GM19324 (cell line): ENCODE measurements around the gene RBM23.
"Not testable (repeated sequence)": the region's sequence is repeated elsewhere in the genome, so short reads cannot be mapped to it uniquely, and the experiment has no call there.

ENCODE experiments used
- ATAC-seq: cut with Tn5 transposase; IDR thresholded peaks from one replicate; pipeline ENCODE4 v1.9.1; 2021; ENCODE audit warnings: mild to moderate bottlenecking, moderate library complexity; ENCODE audit not compliant: unreplicated experiment, low FRiP score

Gene RBM23

GRCh38 chr14:22920697-22921096 lies 1.7 kb upstream of the RBM23 start:
- ATAC-seq = no peak

GRCh38 chr14:22919601-22919921 lies 612 bp upstream of the RBM23 start:
- ATAC-seq = no peak

DNA sequence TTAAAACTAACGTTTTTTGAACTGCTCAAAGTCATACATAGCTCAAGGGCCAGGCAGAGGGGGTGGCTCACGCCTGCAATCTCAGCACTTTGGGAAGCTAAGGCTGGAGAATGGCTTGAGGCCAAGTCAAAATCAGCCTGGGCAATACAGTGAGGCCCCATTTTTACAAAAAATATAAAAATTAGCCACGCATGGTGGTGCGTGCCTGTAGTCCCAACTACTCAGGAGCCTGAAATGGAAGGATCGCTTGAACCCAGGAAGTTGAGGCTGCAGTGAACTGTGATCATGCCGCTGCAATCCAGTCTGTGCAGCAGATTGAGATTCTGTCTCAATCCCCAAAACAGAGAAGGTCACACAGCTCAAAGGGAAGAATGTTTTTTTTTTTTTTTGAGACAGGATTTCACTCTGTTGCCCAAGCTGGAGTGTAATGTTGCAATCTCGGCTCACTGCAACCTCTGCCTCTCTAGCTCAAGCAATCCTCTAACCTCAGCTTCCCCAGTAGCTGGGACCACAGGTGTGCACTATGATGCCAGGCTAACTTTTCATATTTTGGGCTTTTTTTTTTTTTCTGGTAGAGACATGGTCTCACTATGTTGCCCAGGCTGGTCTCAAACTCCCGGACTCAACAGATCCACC lies 2.9 kb downstream of the RBM23 start:
- ATAC-seq = no peak

DNA sequence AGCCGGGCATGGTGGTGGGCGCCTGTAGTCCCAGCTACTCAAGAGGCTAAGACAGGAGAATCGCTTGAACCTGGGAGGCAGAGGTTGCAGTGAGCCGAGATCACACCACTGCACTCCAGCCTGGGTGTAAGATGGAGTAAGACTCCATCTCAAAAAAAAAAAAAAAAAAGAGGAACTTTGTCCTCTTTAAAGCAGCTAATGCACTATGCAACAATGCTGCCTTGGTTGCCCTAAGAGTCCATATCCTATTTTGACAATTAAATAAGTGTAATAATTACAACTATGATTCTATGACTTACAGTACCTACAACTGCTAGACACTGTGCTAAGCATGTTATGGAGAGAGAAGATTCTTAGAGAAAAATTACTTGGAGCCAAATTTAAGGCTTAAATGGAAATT lies 4.1 kb downstream of the RBM23 start:
- ATAC-seq = not testable (repeated sequence)

GRCh38 chr14:22910916-22911315 lies 8.0 kb downstream of the RBM23 start:
- ATAC-seq = no peak

- no peak for ATAC-seq
These were observed 10.3 kb downstream of the RBM23 start for GRCh38 chr14:22908601-22909000.

DNA sequence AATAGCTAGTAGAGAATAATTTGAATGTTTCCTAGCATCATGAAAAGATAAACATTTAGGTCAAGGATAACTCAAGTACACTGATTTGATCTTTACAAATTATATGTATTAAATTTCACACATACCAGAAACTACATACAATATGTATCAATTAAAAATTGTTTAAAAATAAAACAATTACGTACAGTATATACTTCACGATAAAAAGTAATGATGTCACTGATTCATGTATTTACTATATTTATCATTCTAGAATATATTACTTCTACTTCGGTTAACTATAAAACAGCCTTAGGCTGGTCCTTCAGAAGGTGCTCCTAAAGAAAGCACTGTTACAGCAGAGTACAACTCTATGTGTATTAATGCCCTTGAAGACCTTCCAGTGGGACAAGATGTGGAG lies 11.5 kb downstream of the RBM23 start:
- ATAC-seq = no peak

DNA sequence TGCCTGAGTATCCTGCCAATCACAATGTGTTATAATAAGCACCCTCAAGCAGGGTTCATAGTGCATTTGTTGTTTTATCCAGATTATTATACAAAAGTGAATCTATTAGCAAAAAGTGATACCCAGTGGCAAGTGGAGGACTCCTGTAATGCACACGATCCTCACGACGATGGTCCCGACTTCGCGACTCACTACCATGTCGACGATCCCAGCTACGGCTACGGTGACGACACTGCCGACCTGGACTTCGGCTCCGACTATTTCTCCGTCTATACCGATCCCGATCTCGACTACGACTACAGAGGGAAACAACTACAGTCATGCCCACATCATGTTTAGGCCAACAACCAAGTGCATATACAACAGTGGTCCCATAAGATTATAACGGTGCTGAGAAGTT lies 12.9 kb downstream of the RBM23 start:
- no peak for ATAC-seq

DNA sequence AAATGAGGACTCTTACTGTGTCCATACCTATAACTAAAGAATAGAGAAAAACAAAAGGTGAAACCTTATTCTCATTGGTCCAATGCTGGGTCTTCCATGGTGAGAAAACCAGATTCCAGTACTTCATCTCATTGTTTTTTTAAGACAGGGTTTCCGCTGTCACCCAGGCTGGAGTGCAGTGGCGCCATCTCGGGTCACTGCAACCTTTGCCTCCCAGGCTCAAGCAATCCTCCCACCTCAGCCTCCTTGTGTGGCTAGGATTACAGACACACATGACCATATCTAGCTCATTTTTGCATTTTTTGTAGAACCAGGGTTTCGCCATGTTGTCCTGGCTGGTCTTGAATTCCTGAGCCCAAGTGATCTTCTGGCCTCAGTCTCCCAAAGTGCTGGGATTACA lies 13.3 kb downstream of the RBM23 start:
- ATAC-seq = no peak

DNA sequence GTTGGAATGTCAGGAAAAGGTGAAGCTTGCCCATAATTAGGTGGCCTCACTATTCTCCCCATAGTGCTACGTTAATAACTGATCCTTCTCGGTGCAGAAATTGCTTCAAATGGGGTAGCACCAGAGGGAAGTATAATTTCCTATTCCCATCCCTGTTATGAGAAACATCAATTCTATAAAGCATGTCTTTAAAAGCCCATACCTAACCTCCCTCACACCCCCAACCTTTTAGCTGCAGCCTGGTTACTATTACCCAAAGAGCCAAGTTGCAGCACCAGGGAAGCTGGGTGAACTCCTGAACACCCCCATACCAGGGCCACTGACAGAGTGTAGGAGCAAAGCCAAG lies 15.2 kb downstream of the RBM23 start:
- ATAC-seq = no peak

- ATAC-seq = no peak
These were observed 17.1 kb downstream of the RBM23 start for GRCh38 chr14:22901799-22902198.

DNA sequence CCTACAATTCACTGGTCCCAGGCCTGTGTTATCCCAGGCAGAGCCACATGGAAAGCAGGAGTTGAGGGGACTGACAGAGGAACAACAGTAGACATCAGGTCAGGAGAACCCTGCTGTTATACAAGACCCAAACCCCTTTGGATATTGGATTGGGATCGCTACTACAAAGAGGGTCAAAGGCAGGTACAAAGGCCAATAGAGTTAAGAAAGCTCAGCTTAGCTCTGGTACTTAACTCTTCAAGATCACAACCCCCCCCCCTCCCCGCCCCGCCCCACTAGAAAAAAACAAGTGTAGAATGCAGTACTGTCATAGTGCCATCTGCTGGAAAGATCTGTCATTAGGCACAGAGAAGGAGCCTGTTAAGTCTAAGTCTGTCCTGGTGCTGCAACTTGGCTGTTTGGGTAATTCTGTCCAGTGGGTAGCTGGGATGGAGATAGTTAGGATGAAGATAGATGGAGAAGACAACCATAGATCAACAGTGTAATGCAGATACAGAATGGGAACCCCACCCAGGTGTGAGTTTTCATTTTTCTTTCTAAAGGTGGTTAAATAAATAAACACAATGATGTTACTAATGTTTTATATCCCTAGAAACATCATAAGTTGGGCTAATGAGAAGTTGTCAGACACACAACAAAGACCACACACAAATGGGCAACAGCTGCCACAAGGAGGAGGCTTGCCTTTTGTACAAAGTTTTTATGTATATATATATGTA lies 18.7 kb downstream of the RBM23 start:
- ATAC-seq = no peak

GRCh38 chr14:22898302-22899090 lies 20.5 kb downstream of the RBM23 start:
- ATAC-seq = no peak

GRCh38 chr14:22897357-22897756 lies 21.6 kb downstream of the RBM23 start:
- ATAC-seq = no peak

- ATAC-seq = no peak
These were observed 22.2 kb downstream of the RBM23 start for GRCh38 chr14:22896760-22897159.

DNA sequence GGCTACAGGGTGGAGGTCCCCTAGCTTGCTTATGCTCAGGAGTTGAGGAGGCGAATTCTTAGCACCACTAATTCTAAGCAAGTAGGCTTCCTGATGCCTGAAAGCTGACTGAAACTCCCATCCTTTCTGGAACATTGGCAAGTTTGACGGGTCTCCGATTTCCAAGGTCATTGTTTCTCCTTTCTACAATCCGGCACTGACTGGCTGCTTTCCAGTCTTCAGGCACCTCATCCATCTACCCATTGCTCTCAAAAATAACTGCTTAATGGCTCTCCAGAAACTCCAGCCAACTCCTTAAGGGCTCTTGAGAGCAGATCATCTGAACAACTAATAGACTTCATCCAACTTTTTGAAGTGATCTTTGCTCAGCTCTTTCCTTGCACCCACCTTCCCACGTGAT lies 22.6 kb downstream of the RBM23 start:
- ATAC-seq = no peak

DNA sequence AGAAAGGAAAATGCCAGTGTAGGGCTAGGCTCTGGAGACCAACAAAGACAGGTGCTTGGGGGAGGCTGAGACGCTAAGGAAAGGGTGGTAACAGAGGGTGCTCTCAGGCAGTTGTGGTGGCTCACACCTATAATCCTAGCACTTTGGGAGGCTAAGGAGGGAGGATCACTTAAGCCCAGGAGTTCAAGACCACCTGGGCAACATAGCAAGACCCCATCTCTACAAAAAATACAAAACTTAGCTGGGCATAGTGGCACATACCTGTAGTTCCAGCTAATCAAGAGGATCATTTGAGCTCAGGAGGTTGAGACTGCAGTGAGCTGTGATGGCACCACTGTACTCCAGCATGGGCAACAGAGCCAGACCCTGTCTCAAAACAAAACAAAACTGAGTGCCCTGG lies 23.5 kb downstream of the RBM23 start:
- ATAC-seq = no peak

GRCh38 chr14:22893706-22894105 lies 25.2 kb downstream of the RBM23 start:
- ATAC-seq = no peak

DNA sequence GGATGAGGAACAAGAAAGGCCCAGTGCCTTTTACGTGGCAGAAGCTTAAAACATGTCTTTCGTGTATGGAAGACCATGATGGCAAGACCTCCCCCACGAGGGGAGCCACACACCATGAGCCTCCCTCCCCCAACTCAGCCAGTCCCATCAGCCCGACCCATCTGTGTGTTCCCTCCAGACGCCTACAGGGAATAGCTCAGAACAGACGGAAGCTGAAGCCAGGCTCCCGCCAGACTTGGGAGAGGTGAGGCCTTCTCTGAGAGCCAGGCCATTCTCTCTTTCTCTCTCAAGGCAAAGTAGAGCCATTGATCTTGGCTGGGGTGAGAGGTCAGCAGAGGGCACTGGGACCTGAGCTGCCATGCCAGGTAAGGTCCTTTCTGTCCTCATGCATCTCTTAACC lies 26.5 kb downstream of the RBM23 start:
- no peak for ATAC-seq

- no peak for ATAC-seq
These were observed 28.5 kb downstream of the RBM23 start for GRCh38 chr14:22890416-22890815.

GRCh38 chr14:22888662-22889061 lies 30.3 kb downstream of the RBM23 start:
- no peak for ATAC-seq

DNA sequence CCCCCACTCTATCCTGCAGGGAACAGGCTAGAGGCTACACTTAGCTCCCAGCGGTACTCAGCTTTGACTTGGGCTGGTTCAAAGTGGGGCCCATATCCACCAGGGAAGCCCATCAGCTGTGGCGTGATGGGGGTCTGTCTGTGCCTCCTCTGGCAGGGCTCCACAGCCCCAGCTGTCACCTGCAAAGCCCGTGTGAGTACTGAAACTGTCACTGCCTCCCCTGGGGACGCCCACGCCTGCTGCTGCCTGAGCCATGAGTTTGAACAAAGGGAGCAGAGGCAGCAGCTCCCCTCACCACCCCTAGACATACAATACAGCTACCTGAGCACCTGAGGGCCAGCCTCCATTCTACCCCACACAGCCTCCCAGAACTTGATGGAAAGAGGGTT lies 31.0 kb downstream of the RBM23 start:
- ATAC-seq = peak; percentile 46
